Measurements from ENCODE around the gene SRD5A1. TPM values are rescaled to one million over a fixed set of nuclear protein-coding genes. Genes with fewer than 3 reads are reported as not detected.

SRD5A1 gene
- total and polyA plus RNA-seq, 2 experiments from 2014 or later: 18.9 to 20.2 TPM

DNA sequence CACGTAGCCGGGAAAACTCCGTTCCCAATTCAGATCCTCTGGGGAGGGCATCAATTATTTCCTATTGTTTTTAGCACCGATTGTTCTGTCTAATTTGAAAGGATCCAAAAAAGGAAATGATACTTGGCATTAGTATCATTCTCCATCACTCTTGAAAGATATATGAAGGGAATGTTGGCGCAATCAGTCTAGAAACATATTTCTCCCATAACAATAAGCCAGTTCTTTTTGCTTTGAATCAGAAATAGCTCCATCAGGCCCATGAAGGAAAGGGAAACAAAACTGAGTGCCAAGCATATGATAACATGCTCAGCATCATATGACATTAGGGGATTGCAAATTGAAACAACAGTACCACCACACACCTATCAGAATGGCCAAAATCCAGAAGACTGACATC, 39.8 kb downstream of the SRD5A1 start:
- Histone ChIP-seq H3K4me3 (no peak overlapping the region), H3K27ac (no peak overlapping the region), H3K4me1 (ENCODE audit: insufficient read depth) (no peaks in the 10 kb centered on the region), H3F3A (ENCODE audit: insufficient read depth) (no peaks in the 10 kb centered on the region), H3K9me2 (ENCODE audit: insufficient read depth) (no peaks in the 10 kb centered on the region), H3K9me3 (ENCODE audit: low read depth) (no peaks in the 10 kb centered on the region), H3K9ac (no peak overlapping the region), H2AFZ (no peak overlapping the region), H4K20me1 (ENCODE audit: insufficient read depth) (no peaks in the 10 kb centered on the region), H3K36me3 (ENCODE audit: low read depth) (no peaks in the 10 kb centered on the region), H3K4me2 (ENCODE audit: unreplicated experiment) (no peak overlapping the region), H3K27me3 (replicated peaks; ENCODE audit: insufficient read depth) (no peaks in the 10 kb centered on the region), H3K79me2 (ENCODE audit: insufficient read depth) (no peaks in the 10 kb centered on the region)
- WGBS, 2 experiments (ENCODE audit: low coverage in 1 of 2, low lambda C conversion rate in 2 of 2, missing lambda C conversion rate in 2 of 2): 97 to 99% methylated on average over 5 of the region's 5 CpGs
- in situ Hi-C loops (cut with MboI): no loop called here
- TF ChIP-seq EZH2phosphoT487 (IDR thresholded peaks at IDR 0.05; ENCODE audit: insufficient read depth, low read depth): no peak
- DNase-seq: no peak

DNA sequence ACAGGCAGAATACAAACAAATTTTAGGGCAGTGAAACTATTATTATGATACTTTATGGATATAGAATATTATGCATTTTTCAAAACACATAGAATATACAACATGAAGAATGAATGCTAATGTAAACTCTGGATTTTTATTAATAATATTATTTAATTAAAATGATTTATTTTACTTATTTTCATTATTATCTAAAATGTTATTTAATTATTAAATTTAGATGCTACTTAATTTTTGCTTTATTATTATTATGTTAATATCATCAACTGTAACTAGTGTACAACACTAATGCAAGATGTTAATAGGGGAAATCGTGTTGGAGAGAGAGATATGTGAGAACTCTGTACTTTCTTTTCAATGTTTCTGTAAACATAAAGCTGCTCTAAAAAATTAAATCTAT, 40.7 kb downstream of the SRD5A1 start:
- H3K27me3 ChIP-seq (replicated peaks; ENCODE audit: insufficient read depth): no peaks in the 10 kb centered on the region
- H2AFZ ChIP-seq: no peak overlapping the region
- no peaks in the 10 kb centered on the region for H3K9me2 ChIP-seq (ENCODE audit: insufficient read depth)
- no peak overlapping the region for H3K9ac ChIP-seq
- no peaks in the 10 kb centered on the region for H3F3A ChIP-seq (ENCODE audit: insufficient read depth)
- 96 to 100% methylated on average over 1 of the region's 1 CpG for WGBS, 2 experiments (ENCODE audit: low coverage in 1 of 2, low lambda C conversion rate in 2 of 2, missing lambda C conversion rate in 2 of 2)
- no peaks in the 10 kb centered on the region for H3K4me1 ChIP-seq (ENCODE audit: insufficient read depth)
- no peak overlapping the region for H3K27ac ChIP-seq
- no peak overlapping the region for H3K4me3 ChIP-seq
- H3K36me3 ChIP-seq (ENCODE audit: low read depth): no peaks in the 10 kb centered on the region
- no peak overlapping the region for H3K4me2 ChIP-seq (ENCODE audit: unreplicated experiment)
- no peaks in the 10 kb centered on the region for H3K79me2 ChIP-seq (ENCODE audit: insufficient read depth)
- H4K20me1 ChIP-seq (ENCODE audit: insufficient read depth): no peaks in the 10 kb centered on the region
- DNase-seq: no peak
- H3K9me3 ChIP-seq (ENCODE audit: low read depth): no peaks in the 10 kb centered on the region
- in situ Hi-C loops (cut with MboI): no loop called here
- no peak for TF ChIP-seq EZH2phosphoT487 (IDR thresholded peaks at IDR 0.05; ENCODE audit: insufficient read depth, low read depth)
- no peak for TF ChIP-seq EZH2 (IDR thresholded peaks at IDR 0.05; ENCODE audit: insufficient read depth, poor library complexity, severe bottlenecking)

DNA sequence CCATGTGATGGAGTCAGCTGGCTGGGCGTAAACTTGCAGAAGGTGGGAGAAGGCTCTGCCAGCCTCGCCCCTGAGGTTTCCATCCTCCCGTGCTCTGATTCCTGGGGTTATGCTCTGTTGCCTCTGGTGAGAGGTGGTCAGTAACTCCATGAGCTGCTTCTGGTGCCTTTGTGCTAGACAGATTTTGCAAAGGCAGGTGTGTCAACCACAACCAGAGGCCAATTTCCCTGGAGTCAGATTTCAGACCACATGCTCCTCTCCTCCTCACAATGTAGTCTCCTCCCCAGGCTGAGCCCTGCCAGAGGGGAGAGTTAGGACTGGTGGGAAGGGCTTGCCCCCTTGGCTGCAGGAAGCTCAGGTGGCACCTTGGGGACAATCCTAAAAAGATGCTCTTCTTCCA, 41.2 kb downstream of the SRD5A1 start:
- no peak overlapping the region for H2AFZ ChIP-seq
- no peak overlapping the region for H3K4me3 ChIP-seq
- no peak overlapping the region for H3K27ac ChIP-seq
- no peaks in the 10 kb centered on the region for H3K4me1 ChIP-seq (ENCODE audit: insufficient read depth)
- H3K9me3 ChIP-seq (ENCODE audit: low read depth): no peaks in the 10 kb centered on the region
- H3K9me2 ChIP-seq (ENCODE audit: insufficient read depth): no peaks in the 10 kb centered on the region
- no peaks in the 10 kb centered on the region for H4K20me1 ChIP-seq (ENCODE audit: insufficient read depth)
- no peak overlapping the region for H3K9ac ChIP-seq
- no peak for DNase-seq
- in situ Hi-C loops (cut with MboI): no loop called here
- TF ChIP-seq EZH2 (IDR thresholded peaks at IDR 0.05; ENCODE audit: insufficient read depth, poor library complexity, severe bottlenecking) (no peak), EZH2phosphoT487 (IDR thresholded peaks at IDR 0.05; ENCODE audit: insufficient read depth, low read depth) (no peak)
- H3F3A ChIP-seq (ENCODE audit: insufficient read depth): no peaks in the 10 kb centered on the region
- 43 to 61% methylated on average over 3 of the region's 3 CpGs for WGBS, 2 experiments (ENCODE audit: low coverage in 1 of 2, low lambda C conversion rate in 2 of 2, missing lambda C conversion rate in 2 of 2)
- H3K4me2 ChIP-seq (ENCODE audit: unreplicated experiment): no peak overlapping the region
- H3K79me2 ChIP-seq (ENCODE audit: insufficient read depth): no peaks in the 10 kb centered on the region
- no peaks in the 10 kb centered on the region for H3K36me3 ChIP-seq (ENCODE audit: low read depth)
- H3K27me3 ChIP-seq (replicated peaks; ENCODE audit: insufficient read depth): no peaks in the 10 kb centered on the region

DNA sequence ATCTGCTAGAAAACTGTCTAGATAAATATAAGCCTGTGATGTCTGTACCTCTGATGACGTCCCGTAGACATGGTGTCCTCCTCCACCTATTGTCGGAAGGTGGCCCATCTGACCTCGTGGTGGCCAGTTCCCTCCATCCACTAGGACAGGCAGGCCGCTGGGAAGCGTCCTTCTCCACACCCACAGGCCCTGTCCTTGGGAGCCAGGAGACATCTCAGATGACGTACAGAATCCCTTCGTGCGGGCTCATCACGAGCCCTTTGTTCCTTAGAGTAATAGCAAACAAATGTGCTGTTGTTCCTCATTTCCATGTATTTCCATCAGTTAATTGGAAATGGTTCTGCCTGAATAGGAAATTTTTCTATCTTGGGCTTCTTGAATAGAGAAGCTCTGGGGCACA, 41.6 kb downstream of the SRD5A1 start:
- Histone ChIP-seq H3K27ac (no peak overlapping the region), H3K27me3 (replicated peaks; ENCODE audit: insufficient read depth) (no peaks in the 10 kb centered on the region), H3K4me1 (ENCODE audit: insufficient read depth) (no peaks in the 10 kb centered on the region), H2AFZ (no peak overlapping the region), H3K79me2 (ENCODE audit: insufficient read depth) (no peaks in the 10 kb centered on the region), H3K4me3 (no peak overlapping the region), H3K9me2 (ENCODE audit: insufficient read depth) (no peaks in the 10 kb centered on the region), H3F3A (ENCODE audit: insufficient read depth) (no peaks in the 10 kb centered on the region), H3K9me3 (ENCODE audit: low read depth) (no peaks in the 10 kb centered on the region), H3K4me2 (ENCODE audit: unreplicated experiment) (no peak overlapping the region), H3K36me3 (ENCODE audit: low read depth) (no peaks in the 10 kb centered on the region), H4K20me1 (ENCODE audit: insufficient read depth) (no peaks in the 10 kb centered on the region), H3K9ac (no peak overlapping the region)
- WGBS, 2 experiments (ENCODE audit: low coverage in 1 of 2, low lambda C conversion rate in 2 of 2, missing lambda C conversion rate in 2 of 2): 96% methylated on average over 10 of the region's 10 CpGs
- in situ Hi-C loops (cut with MboI): no loop called here
- TF ChIP-seq EZH2phosphoT487 (IDR thresholded peaks at IDR 0.05; ENCODE audit: insufficient read depth, low read depth) (no peak), EZH2 (IDR thresholded peaks at IDR 0.05; ENCODE audit: insufficient read depth, poor library complexity, severe bottlenecking) (no peak)
- no peak for DNase-seq

DNA sequence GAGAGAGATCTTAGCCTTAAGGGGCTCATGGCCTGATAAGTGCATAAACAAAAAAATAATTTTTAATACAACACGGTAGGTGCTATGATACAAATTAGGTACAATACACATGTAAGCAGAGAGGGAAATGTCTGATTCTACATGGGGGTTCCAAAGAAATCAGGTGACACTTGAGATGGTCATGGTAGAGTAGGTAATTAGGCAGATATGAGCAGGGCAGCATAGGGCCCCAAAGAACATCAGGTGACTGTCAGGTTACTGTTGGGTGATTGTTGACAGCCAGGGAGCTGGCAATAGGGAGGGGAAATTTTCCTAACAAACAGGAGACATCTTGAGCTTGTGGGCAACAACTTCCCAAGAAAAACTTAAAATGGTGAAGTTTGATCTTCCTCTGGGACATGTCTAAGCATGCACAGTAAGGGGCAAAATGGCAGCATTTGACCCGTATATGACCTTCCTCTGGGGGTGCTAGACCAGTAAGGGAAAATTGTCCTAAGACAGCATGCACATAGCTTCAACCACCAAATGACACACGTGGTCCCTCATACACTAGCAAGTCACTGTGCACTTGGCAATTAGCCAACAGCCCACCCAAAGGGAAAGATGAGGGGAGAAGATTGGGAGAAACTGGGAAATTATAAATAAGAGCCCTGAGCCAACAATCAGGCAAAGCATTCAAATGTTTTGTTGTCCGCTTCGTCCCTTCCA, 42.7 kb downstream of the SRD5A1 start:
- no peaks in the 10 kb centered on the region for H3K9me2 ChIP-seq (ENCODE audit: insufficient read depth)
- 83 to 89% methylated on average over 5 of the region's 5 CpGs for WGBS, 2 experiments (ENCODE audit: low coverage in 1 of 2, low lambda C conversion rate in 2 of 2, missing lambda C conversion rate in 2 of 2)
- DNase-seq: no peak
- no peaks in the 10 kb centered on the region for H3F3A ChIP-seq (ENCODE audit: insufficient read depth)
- no peak overlapping the region for H3K9ac ChIP-seq
- H3K27ac ChIP-seq: no peak overlapping the region
- H3K4me1 ChIP-seq (ENCODE audit: insufficient read depth): no peaks in the 10 kb centered on the region
- H3K27me3 ChIP-seq (replicated peaks; ENCODE audit: insufficient read depth): no peaks in the 10 kb centered on the region
- no peak overlapping the region for H3K4me2 ChIP-seq (ENCODE audit: unreplicated experiment)
- H3K36me3 ChIP-seq (ENCODE audit: low read depth): no peaks in the 10 kb centered on the region
- H2AFZ ChIP-seq: no peak overlapping the region
- no peaks in the 10 kb centered on the region for H3K9me3 ChIP-seq (ENCODE audit: low read depth)
- H3K79me2 ChIP-seq (ENCODE audit: insufficient read depth): no peaks in the 10 kb centered on the region
- no peak overlapping the region for H3K4me3 ChIP-seq
- TF ChIP-seq EZH2phosphoT487 (IDR thresholded peaks at IDR 0.05; ENCODE audit: insufficient read depth, low read depth) (no peak), EZH2 (IDR thresholded peaks at IDR 0.05; ENCODE audit: insufficient read depth, poor library complexity, severe bottlenecking) (no peak)
- in situ Hi-C loops (cut with MboI): no loop called here
- H4K20me1 ChIP-seq (ENCODE audit: insufficient read depth): no peaks in the 10 kb centered on the region
